Neural crest cell (in vitro differentiated cells): ENCODE measurements around the gene GOLGA6B. TPM values are rescaled to one million over a fixed set of nuclear protein-coding genes. Genes with fewer than 3 reads are reported as not detected.

ENCODE experiments used
- DNase-seq: peaks from one replicate; pipeline ENCODE4 v3.0.0; 2021; ENCODE audit warnings: low read depth, mixed read lengths, low spot score
- H3K27ac Mint-ChIP-seq: one replicate; pipeline ENCODE4 v1.8.0; 2021; ENCODE audit warnings: mild to moderate bottlenecking, mixed read lengths; ENCODE audit not compliant: unreplicated experiment
- H3K27me3 Mint-ChIP-seq: 2 replicates; pipeline ENCODE4 v1.8.0; 2021; ENCODE audit warnings: low read depth, mild to moderate bottlenecking, mixed read lengths
- H3K36me3 Mint-ChIP-seq: 2 replicates; pipeline ENCODE4 v1.8.0; 2021; ENCODE audit warnings: low read depth, mild to moderate bottlenecking, mixed read lengths
- H3K4me1 Mint-ChIP-seq: 2 replicates; pipeline ENCODE4 v1.8.0; 2021; ENCODE audit warnings: mixed read lengths
- H3K4me3 Mint-ChIP-seq: one replicate; pipeline ENCODE4 v1.8.0; 2021; ENCODE audit warnings: mild to moderate bottlenecking, mixed read lengths
- H3K9me3 Mint-ChIP-seq: 2 replicates; pipeline ENCODE4 v1.8.0; 2021; ENCODE audit warnings: mixed read lengths
- CTCF ChIP-seq: fragments of 200-600 bp; sonication (generic); conservative IDR thresholded peaks from 2 replicates; pipeline ENCODE4 v1.5.0; 2021; ENCODE audit warnings: antibody characterized with exemption, mild to moderate bottlenecking
- total RNA-seq: library from RNA; stranded (reverse); gene quantifications from 2 replicates; pipeline ENCODE4 v1.2.1, GENCODE V29; 2021

Gene GOLGA6B
- total RNA-seq, 1 donor from 2014 or later: not detected

- Mint-ChIP-seq H3K9me3 (no peaks in the 10 kb centered on the region), H3K36me3 (no peaks in the 10 kb centered on the region), H3K4me3 (peak overlapping the region; percentile 43), H3K4me1 (peaks cover 21% of the 10 kb centered on the region), H3K27ac (no peak overlapping the region), H3K27me3 (peaks cover 37% of the 10 kb centered on the region)
- no peak for DNase-seq
- TF ChIP-seq CTCF: no peak
Measured at GRCh38 chr15:72682772-72683171, 28.3 kb downstream of the GOLGA6B start.

- Mint-ChIP-seq H3K27ac (peak overlapping the region; percentile 92), H3K4me3 (peak overlapping the region; percentile 96), H3K4me1 (peaks cover 21% of the 10 kb centered on the region), H3K9me3 (no peaks in the 10 kb centered on the region), H3K36me3 (no peaks in the 10 kb centered on the region), H3K27me3 (peaks cover 11% of the 10 kb centered on the region)
- TF ChIP-seq CTCF: peak; percentile 45
- DNase-seq: peak; percentile 2
Measured at GRCh38 chr15:72685301-72685924, 30.9 kb downstream of the GOLGA6B start.

- peak; percentile 80 for DNase-seq
- Mint-ChIP-seq H3K9me3 (no peaks in the 10 kb centered on the region), H3K27ac (peak within 1 kb of the TSS; percentile 92), H3K4me1 (peaks cover 21% of the 10 kb centered on the region), H3K4me3 (peak within 1 kb of the TSS; percentile 96), H3K27me3 (peaks cover 3% of the 10 kb centered on the region), H3K36me3 (no peaks in the 10 kb centered on the region)
- TF ChIP-seq CTCF: peak; percentile 24
Measured at GRCh38 chr15:72685925-72686794, 31.7 kb downstream of the GOLGA6B start, which contains the start of the genes BBS4 and HIGD2B. Gene BBS4, plus strand, starts transcription at chr15:72686207. Its CDS starts 21 bp downstream, at chr15:72686228. Gene HIGD2B, minus strand, starts transcription at chr15:72686182. Its CDS starts 9,808 bp downstream, at chr15:72676374.

- no peaks in the 10 kb centered on the region for H3K36me3 Mint-ChIP-seq
- H3K4me1 Mint-ChIP-seq: peaks cover 21% of the 10 kb centered on the region
- no peak overlapping the region for H3K27ac Mint-ChIP-seq
- H3K27me3 Mint-ChIP-seq: no peaks in the 10 kb centered on the region
- no peak for DNase-seq
- no peak for TF ChIP-seq CTCF
- no peaks in the 10 kb centered on the region for H3K9me3 Mint-ChIP-seq
- peak overlapping the region; percentile 23 for H3K4me3 Mint-ChIP-seq
Measured at GRCh38 chr15:72688697-72689096, 34.2 kb downstream of the GOLGA6B start.

GRCh38 chr15:72690938-72691337 is 36.4 kb downstream of the GOLGA6B start:
- no peak for TF ChIP-seq CTCF
- no peaks in the 10 kb centered on the region for H3K27me3 Mint-ChIP-seq
- H3K4me1 Mint-ChIP-seq: peaks cover 10% of the 10 kb centered on the region
- no peak overlapping the region for H3K27ac Mint-ChIP-seq
- no peak for DNase-seq
- H3K9me3 Mint-ChIP-seq: no peaks in the 10 kb centered on the region
- no peaks in the 10 kb centered on the region for H3K36me3 Mint-ChIP-seq
- H3K4me3 Mint-ChIP-seq: no peak overlapping the region
